ENCODE data around the gene KIF26A.

DNA sequence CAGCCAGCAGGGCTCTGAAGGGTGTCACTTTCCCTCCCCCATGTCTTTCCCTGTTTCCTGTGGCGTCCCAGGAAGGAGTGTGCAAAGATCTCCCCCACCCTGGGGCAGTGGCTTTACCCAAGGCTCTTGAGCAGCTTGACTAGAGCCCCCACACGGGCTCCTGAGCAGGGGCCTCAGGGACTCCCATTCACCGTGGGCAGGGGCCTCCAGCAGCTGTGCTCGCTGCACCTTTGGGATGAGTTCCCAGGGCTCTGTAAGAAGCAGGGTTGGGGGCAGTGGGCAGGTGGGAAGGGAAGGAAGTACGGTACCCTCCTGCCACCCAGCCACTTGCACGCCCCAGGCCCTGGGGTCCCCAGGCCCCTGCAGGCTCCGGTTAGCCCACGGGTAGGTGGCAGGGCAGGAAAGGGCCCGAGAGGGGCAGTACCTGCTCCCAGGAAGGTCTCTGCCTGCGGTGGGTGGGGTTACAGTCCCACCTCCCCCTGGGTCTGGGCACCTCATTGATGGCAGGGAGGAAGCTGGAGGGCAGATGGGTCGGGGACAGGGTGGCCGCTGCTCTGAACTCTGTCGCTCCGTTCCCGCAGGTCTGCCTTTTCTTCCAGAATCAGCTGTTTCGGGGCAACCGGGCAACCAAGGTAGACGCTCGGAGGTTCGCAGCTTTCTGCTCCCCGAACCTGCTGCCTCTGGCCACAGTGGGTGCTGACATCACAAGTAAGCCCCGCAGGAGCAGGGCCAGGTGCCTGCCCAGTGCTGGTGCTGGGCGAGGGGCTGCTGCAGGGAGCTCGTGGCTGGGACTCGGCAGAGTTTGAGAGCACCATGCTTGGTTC is 39.9 kb upstream of the KIF26A start:
- TF ChIP-seq, protein P1, sequence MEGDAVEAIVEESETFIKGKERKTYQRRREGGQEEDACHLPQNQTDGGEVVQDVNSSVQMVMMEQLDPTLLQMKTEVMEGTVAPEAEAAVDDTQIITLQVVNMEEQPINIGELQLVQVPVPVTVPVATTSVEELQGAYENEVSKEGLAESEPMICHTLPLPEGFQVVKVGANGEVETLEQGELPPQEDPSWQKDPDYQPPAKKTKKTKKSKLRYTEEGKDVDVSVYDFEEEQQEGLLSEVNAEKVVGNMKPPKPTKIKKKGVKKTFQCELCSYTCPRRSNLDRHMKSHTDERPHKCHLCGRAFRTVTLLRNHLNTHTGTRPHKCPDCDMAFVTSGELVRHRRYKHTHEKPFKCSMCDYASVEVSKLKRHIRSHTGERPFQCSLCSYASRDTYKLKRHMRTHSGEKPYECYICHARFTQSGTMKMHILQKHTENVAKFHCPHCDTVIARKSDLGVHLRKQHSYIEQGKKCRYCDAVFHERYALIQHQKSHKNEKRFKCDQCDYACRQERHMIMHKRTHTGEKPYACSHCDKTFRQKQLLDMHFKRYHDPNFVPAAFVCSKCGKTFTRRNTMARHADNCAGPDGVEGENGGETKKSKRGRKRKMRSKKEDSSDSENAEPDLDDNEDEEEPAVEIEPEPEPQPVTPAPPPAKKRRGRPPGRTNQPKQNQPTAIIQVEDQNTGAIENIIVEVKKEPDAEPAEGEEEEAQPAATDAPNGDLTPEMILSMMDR (IDR thresholded peaks at IDR 0.05), result no peak
- no peak for TF ChIP-seq POLR2A (IDR thresholded peaks at IDR 0.05)
